ENCODE measurements around the gene CCDC146.

The CCDC146 gene

GRCh38 chr7:77284005-77284404, 161.6 kb downstream of the CCDC146 start:
- no peak overlapping the region for H3K4me3 ChIP-seq (ENCODE audit: control insufficient read depth, low read depth, low read length)
- no peak for TF ChIP-seq CTCF (IDR thresholded peaks at IDR 0.05; ENCODE audit: control insufficient read depth, insufficient read depth, low read depth, low read length, missing control alignments)
- no peak for DNase-seq (ENCODE audit: low read depth)

GRCh38 chr7:77284616-77285015, 162.2 kb downstream of the CCDC146 start:
- no peak for DNase-seq (ENCODE audit: low read depth)
- no peak overlapping the region for H3K4me3 ChIP-seq (ENCODE audit: control insufficient read depth, low read depth, low read length)
- no peak for TF ChIP-seq CTCF (IDR thresholded peaks at IDR 0.05; ENCODE audit: control insufficient read depth, insufficient read depth, low read depth, low read length, missing control alignments)

GRCh38 chr7:77288676-77289320, 166.4 kb downstream of the CCDC146 start:
- no peak for DNase-seq (ENCODE audit: low read depth)
- TF ChIP-seq CTCF (IDR thresholded peaks at IDR 0.05; ENCODE audit: control insufficient read depth, insufficient read depth, low read depth, low read length, missing control alignments) = no peak
- no peak overlapping the region for H3K4me3 ChIP-seq (ENCODE audit: control insufficient read depth, low read depth, low read length)

- no peak overlapping the region for H3K4me3 ChIP-seq (ENCODE audit: control insufficient read depth, low read depth, low read length)
- TF ChIP-seq CTCF (IDR thresholded peaks at IDR 0.05; ENCODE audit: control insufficient read depth, insufficient read depth, low read depth, low read length, missing control alignments) = no peak
- DNase-seq (ENCODE audit: low read depth) = no peak
Observed at GRCh38 chr7:77289387-77289786, 167.0 kb downstream of the CCDC146 start.

- DNase-seq (ENCODE audit: low read depth) = no peak
- H3K4me3 ChIP-seq (ENCODE audit: control insufficient read depth, low read depth, low read length) = no peak overlapping the region
- no peak for TF ChIP-seq CTCF (IDR thresholded peaks at IDR 0.05; ENCODE audit: control insufficient read depth, insufficient read depth, low read depth, low read length, missing control alignments)
Observed at GRCh38 chr7:77290425-77290824, 168.0 kb downstream of the CCDC146 start.

- no peak overlapping the region for H3K4me3 ChIP-seq (ENCODE audit: control insufficient read depth, low read depth, low read length)
- no peak for DNase-seq (ENCODE audit: low read depth)
- TF ChIP-seq CTCF (IDR thresholded peaks at IDR 0.05; ENCODE audit: control insufficient read depth, insufficient read depth, low read depth, low read length, missing control alignments) = no peak
Observed at GRCh38 chr7:77293046-77293445, 170.6 kb downstream of the CCDC146 start.

All from AG09309 (cell line).